Stimulated activated CD4-positive, alpha-beta T cell treated with anti-CD3 and anti-CD28 coated beads, TNF-alpha, amount 100 ng/mL, for 48 hours (primary cell): ENCODE measurements around the gene TTC9C.
"Not testable (repeated sequence)": the region's sequence is repeated elsewhere in the genome, so short reads cannot be mapped to it uniquely, and the experiment has no call there.

ENCODE experiments used
- DNase-seq, 3 donors: peaks; one replicate each; pipeline ENCODE4 v3.0.0-alpha.2; 2020; ENCODE audit warnings: low read depth in 3 of 3

Gene TTC9C

DNA sequence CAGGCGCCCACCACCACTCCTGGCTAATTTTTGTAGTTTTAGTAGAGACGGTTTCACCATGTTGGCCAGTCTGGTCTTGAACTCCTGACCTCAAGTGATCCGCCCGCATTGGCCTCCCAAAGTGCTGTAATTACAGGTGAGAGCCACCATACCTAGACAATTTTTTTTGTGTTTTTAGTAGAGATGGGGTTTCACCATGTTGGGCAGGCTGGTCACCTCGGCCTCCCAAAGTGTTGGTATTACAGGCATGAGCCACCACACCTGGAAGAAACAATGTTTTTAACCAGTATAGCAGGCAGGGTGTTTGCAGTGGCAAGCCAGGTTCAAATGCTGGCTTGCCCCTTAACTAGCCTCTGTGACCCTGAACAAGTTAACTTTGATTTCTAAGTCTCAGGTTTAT is 21.6 kb downstream of the TTC9C start:
- not testable (repeated sequence) for DNase-seq

DNA sequence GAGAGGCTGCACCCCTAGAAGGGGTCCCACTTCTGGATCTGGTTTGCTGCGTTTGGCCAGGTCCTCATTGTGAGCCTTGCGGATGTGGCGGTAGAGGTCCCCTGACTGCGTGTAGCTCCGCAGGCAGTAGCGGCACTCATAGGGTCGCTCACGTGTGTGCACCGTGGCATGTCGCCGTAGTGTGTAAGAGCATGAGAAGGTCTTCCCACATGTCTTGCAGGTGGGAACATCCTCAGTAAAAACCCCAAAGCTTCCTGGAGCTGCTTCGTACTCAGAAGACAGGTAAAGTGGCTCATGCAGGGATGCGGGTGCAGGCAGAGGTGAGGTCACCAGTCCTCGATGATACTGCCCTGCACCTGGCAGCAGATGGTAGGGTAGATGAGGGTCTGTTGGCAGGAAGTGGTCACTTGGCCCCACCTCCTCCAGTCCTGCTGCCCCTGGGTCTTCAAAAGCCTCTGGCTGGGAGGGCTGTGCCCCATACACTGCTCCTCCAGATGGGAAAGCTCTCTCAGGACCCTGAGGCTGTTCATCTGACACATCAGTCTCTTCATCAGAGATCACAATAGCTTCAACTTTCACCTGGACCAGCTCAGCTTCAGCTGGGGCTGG is 24.0 kb downstream of the TTC9C start:
- DNase-seq: no peak

DNA sequence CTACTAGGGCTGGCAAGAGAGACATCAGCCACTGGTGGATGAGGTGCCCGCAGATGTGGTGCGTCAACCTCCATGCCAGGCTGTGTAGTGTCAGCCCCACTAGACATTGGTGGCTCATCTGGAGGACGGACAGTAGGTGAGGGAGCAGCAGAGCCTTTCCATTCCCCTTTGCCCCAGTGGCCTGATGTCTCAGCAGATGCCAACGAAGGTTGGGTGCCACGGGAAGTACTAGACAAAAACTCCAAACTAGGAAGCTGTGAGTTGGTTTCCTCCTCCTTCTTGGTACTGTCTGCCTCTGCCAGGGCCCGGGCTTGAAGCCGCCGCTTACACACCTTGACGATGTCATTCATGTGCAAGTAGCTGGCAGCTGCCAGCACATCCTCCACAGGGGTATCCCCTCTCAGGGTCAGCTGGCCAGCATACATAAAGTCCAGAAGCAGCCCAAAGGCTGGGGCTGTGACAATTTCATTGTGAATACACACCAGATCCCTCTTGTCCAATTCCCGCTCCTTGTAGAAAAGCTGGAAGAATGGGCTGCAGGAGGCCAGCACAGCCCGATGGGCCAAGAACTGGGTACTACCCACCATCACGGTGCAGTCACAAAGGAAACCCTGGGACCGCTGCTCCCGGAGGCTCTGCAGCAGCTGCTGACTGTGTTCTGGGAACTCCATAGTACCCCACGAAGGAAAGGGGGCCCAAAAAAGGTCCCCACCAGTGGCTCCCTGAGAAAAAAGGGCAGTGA is 24.9 kb downstream of the TTC9C start:
- no peak for DNase-seq

DNA sequence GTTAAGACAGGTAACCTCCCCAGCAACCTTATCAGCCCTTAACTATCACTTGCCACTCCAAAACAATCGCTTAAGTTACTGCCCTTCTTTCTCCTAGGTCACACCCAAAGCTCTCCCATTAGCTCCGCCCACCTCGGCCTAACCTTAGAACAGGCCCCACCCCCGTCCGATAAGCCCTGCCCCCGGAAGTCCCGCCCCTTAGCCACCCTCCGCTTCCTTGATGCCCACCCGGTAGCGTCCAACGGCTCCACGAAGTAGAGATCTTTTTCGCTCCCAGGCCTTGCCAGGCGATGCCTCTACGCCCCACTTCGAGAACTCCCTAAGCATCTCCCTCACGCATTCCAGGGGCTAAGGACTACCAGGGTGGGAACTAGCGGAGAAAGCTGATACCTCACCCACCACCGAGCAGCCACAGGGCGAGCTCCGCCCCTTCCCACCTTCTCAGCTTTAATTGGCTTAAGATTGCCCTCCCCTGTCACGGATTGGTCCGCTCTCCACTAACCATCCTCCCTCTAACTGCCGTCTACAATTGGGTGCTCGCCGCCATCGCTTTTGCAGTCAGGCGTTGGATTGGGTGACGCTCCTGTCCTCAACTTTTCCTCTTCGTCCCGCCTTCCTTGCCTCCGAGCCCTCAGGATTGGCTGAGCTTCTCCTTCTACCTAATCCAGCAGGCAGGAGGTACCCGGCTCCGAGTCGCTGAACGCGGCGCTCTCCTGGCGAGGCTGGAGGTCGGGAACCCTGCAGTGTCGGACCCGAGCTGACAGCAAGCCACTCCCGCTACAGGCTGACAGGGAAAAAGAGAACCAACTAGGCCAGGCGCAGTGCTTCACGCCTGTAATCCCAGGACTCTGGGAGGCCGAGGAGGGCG is 25.7 kb downstream of the TTC9C start, which contains the start of gene ZBTB3:
Gene ZBTB3, minus strand, starts transcription at position 425 of the 868 bp plus-strand sequence. CDS start 496 bp downstream, outside the sequence.
- DNase-seq: peak; percentile 93 to 99 (median 96)

DNA sequence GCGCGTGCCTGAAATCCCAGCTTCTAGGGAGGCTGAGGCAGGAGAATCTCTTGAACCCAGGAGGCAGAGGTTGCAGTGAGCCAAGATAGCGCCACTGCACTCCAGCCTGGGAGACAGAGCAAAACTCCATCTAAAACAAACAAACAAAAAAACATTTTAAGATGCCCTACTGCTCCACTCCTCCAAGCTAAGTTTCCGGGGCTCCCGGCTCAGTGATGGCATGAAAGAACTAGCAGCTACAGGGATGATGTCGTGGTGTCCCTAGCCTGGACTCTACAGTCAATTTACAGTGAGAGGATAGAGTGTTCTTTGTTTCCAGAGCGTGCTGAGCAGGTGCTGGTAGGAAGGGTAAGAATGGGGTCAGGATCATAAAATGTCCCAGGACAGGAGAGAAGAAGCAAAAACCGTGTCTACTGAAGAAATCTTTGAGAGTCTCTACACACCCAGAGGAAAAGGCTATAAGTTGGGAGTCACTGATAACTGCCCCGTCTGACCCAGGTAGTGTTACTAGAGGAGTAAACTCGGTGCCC is 26.9 kb downstream of the TTC9C start:
- no peak for DNase-seq

DNA sequence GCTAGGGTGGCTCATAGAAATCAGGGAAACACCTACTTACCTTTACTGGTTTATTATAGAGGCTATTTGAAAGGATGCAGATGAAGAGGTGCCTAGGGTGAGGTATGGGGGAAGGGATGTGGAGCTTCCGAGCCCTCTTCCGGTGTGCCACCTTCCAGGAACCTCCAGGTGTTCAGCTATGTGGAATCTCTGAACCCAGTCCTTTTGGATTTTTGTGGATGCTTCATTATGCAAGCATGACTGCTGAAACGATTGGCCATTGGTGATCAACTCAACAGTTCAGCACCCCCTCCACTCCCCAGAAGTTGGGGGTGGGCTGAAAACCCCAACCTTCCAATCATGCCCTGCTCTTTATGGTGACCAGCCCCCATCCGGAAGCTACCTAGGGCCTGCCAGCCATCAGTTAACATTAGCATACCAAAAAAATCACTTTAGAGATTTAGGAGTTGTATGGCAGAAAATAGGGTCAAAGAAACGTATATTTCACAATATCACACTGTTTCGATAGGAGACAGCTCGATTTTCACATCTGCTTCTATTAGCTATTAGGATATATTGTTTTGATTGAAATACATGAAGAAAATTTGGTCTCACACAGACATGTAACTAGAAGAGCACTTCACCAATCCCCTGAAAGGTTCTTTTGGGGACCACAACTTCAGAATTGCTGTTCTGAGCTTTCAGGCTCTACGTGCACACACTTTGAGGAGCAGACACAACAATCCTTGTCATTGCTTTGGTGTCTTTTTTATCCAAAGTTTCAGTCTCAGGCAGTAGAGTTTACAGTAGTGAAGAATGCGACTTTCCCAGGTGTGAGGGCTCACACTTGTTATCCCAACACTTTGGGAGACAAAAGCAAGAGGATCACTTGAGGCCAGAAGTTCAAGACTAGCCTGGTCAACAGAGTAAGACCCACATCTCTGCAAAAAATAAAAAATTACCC is 29.8 kb downstream of the TTC9C start:
- DNase-seq: no peak

DNA sequence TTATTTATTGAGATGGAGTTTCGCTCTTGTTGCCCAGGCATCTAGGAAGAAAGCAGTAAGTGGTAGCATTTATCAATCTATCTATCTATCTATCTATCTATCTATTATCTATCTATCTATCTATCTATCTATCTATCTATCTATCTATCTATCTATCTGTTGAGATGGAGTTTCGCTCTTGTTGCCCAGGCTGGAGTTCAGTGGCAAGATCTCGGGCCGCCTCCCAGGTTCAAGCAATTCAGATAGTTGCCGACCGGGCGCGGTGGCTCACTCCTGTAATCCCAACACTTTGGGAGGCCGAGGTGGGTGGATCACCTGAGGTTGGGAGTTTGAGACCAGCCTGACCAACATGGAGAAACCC is 32.6 kb downstream of the TTC9C start:
- DNase-seq: not testable (repeated sequence)

DNA sequence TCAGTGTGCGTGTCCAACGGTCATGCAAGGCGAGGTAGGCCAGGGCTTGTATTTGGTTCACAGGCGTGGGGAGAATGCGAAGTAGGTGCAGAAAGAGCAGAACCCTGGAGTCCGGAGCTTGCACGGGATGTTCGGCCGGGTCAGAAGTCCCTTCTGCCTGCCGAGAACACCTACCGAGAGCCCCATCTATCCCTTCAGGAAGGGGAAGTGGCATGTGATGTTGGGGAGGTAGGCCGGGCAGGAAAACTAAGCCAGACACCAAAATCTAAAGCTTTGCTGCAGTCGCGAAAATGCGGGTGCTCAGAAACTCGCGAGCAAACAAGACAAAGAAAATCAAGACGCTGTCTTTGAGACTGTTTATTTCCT is 42.5 kb downstream of the TTC9C start:
- DNase-seq: no peak

DNA sequence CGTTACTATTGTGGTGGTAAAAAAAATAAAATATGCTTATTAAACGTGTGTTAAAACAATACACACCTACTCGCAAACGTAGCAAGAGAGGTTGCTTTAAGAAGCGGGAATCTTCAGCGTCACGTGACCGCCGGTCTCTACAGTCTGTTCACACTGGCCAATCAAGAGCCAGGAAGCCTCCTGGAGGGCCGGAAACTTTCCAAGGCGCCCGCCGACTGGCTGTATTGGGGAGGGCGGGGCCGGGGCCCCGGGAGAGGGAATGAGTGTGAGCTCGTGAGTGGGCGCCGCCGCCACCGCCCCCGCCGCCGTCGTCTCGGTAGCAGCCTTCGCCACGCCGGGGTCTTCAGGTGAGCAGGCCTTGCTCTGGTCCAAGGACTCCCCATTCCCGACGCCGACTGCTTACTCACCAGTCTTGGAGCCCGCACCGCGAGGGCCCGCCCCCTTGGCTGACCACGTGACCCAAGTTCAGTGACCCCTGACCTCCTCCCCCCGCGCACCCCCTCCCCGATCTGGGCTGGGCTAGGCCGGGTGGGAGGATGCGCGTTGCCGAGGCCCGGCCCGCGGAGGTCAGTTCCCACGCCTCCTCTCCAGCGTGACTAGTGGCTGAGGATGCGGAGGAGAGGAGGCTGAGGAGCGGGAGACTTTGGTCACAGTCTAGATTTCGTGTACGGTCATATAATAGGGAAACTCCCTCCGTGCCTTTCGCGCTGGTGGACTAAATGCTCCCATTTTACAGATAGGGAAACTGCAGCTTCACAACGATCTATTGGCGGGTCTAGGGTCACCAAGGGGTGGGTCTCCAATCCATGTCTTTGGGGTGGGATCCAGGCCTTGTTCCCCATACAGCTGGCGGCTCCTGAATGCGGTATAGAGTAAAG is 43.1 kb downstream of the TTC9C start, which contains the start of gene TAF6L:
Gene TAF6L, plus strand, starts transcription at position 253 of the 878 bp plus-strand sequence. CDS start 4,388 bp downstream, outside the sequence.
- DNase-seq: peak; percentile 93 to 96 (median 95)

DNA sequence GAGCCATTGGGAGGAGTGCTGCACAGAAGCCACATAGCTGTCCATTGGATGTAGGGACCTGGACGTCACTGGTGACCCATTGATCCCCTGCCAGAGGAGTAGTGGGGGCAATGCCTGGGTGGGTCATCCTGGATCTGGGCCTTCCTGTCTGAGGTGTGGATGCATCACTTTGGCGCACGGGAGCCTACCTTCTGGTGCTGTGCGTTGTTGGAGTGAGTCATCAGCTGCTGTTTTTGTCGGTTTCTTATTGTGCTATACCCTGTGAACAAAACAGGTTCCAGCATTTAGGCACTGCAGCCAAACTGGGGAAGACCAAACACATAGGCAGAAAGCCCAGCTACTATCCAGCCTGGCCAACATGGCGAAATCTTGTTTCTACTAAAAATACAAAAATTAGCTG is 46.1 kb downstream of the TTC9C start:
- no peak for DNase-seq

DNA sequence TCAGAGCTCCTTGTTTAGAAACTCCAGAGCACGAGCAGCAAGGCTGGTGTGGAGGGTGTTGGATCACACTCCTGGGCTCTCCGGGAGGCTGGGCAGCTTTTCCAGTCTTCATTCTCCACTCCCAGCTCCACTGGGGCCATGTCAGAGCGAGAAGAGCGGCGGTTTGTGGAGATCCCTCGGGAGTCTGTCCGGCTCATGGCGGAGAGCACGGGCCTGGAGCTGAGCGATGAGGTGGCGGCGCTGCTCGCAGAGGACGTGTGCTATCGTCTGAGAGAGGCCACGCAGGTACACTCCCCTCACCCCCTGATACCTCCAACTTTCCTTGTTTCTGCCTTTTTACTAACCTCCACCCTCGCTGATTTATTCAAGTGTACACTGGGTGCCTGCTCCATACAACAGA is 47.4 kb downstream of the TTC9C start:
- DNase-seq: no peak

DNA sequence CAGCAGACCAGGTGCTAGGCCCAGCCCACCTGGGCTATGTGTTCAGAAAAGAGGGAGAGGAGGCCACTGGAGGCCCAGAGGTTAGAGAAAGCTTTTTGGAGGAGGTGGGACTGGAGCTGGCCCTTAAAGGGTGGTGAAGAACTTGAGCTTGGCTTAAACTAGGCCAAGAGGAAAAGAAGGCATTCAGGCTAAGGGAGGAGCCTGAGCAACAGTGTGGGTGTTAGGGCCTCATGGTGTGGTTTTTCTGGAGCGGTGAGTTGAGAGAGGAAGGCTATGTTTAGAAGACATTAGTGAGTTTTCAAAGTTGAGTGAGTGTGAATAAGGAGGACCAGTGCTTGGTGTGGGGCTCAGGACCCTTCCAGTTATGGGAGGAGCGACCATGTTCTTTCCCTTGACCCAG is 49.1 kb downstream of the TTC9C start:
- no peak for DNase-seq

DNA sequence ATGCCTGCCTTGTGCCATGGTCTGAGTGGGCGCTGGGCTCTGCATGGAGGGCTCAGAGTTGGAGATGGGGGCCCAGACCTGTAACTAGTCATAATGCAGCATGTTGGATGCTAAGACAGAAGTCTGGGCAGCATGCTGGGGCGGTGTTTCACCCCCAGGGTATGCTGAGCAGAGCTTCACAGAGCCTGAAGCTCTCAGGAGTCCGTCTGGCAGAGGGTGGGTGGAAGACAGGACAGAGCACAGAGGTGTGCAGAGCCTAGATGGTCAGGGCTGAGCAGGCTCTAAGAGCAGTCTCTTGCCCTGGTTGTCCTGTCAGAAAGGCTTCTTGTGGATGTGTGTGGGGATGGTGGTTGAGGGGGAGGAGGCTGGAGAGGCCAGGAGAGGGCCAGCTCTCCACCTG is 50.2 kb downstream of the TTC9C start:
- DNase-seq: no peak

DNA sequence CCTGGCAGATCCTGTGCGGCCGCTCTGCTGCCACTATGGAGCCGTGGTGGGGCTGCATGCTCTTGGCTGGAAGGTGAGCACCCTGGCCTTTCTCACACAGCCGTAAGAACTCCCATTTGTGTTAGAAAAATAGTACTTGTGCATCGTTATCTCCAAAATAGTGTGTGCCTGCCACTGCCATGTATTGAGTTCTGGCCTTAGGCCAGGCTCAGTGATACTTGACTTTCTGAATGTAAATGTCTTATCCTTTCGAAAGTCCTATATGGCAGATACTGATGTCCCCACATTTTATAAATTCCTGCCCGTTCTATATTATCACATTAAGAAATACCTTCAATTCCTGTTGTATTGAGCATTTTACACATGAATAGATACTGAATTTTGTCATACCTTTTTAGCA is 54.5 kb downstream of the TTC9C start:
- no peak for DNase-seq

DNA sequence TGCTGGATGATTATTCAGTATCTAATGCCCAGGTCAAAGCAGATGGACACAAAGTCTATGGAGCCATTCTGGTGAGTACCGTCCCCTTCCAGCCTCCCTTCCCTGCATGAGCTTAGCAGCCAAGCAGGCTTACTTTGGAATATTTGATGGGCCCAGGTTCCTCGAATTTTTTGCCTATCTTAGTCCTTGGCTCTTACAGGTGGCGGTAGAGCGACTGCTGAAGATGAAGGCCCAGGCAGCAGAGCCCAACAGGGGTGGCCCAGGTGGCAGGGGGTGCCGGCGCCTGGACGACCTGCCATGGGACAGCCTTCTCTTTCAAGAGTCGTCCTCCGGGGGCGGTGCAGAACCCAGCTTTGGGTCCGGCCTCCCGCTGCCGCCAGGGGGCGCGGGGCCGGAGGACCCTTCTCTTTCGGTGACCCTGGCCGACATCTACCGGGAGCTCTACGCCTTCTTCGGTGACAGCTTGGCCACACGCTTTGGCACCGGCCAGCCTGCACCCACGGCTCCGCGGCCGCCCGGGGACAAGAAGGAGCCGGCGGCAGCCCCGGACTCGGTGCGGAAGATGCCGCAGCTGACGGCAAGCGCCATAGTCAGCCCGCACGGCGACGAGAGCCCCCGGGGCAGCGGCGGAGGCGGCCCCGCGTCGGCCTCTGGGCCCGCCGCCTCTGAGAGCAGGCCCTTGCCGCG is 58.2 kb downstream of the TTC9C start:
- peak; percentile 74 to 81 (median 79) for DNase-seq

DNA sequence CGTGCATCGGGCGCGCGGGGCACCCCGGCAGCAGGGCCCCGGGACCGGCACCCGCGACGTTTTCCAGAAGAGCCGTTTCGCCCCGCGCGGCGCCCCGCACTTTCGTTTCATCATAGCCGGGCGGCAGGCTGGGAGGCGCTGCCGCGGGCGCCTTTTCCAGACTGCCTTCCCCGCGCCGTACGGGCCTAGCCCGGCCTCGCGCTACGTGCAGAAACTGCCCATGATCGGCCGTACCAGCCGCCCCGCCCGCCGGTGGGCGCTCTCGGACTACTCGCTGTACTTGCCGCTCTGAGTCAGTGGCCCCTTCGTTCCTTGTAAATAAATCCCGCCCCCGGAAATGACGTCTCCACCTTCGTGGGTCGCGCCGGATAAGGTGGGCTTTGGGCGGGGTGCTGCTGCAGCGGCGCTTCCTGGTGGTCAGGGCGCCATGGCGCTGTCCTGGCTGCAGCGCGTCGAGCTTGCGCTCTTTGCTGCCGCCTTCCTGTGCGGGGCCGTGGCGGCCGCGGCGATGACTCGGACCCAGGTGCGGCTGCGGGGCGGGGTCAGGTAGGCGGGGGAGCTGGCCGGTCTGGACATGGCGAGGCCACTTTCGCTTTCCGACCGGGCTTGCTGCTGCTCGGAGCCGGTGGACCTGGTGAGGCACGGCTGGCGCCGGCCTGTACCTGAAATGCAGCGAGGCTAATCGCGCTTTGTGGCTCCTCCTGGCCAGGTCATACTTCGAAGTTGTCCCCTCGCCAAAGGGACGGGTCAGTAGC is 58.9 kb downstream of the TTC9C start, which contains the start of gene TMEM179B:
Gene TMEM179B, plus strand, starts transcription at position 398 of the 755 bp plus-strand sequence. Its CDS starts 30 bp downstream, at position 428.
- DNase-seq: peak; percentile 96 to 99 (median 98)
